Ovary (tissue), 9 donors: ENCODE results near the gene MGAT5. TPM values are rescaled to one million over a fixed set of nuclear protein-coding genes. Genes with fewer than 3 reads are reported as not detected.

Source experiments
- DNase-seq, 5 donors: peaks; one replicate each; pipeline ENCODE4 v3.0.0-alpha.2; 2019 to 2020
- H3K27ac ChIP-seq, 2 donors: fragments of 200-600 bp; one replicate each; pipeline versions ENCODE4 v1.5.1 to v1.8.0; 2019 to 2022
- H3K27me3 ChIP-seq: fragments of 200-600 bp; one replicate; pipeline ENCODE4 v1.8.0; 2022
- H3K36me3 ChIP-seq: fragments of 200-600 bp; sonication (generic); one replicate; pipeline ENCODE4 v1.5.1; 2019
- H3K4me1 ChIP-seq: one replicate; pipeline ENCODE4 v1.8.1; 2013; ENCODE audit warnings: mild to moderate bottlenecking, moderate library complexity; ENCODE audit not compliant: insufficient read depth
- H3K4me3 ChIP-seq: fragments of 200-600 bp; sonication (generic); one replicate; pipeline ENCODE4 v1.5.1; 2017
- H3K9me3 ChIP-seq, 2 donors: fragments of 200-600 bp in 1 of 2; sonication (generic) in 1 of 2; one replicate each; pipeline versions ENCODE4 v1.5.1 to v1.8.1; 2013 to 2019; ENCODE audit warnings: mild to moderate bottlenecking in 1 of 2, moderate library complexity in 1 of 2
- CTCF ChIP-seq, 3 donors: fragments of 450-650 bp in 2 of 3; fragments of 200-600 bp in 1 of 3; IDR thresholded peaks; one replicate each; pipeline versions ENCODE4 v1.5.1 to v1.8.0; 2016 to 2022; ENCODE audit warnings: antibody characterized with exemption in 3 of 3, mild to moderate bottlenecking in 1 of 3
- EP300 ChIP-seq: sonication (generic); formaldehyde crosslinking; IDR thresholded peaks from one replicate; pipeline ENCODE4 v1.6.1; 2017; ENCODE audit warnings: antibody characterized with exemption
- POLR2A ChIP-seq: fragments of 450-650 bp; IDR thresholded peaks from one replicate; pipeline ENCODE4 v1.6.1; 2017; ENCODE audit warnings: antibody characterized with exemption, mild to moderate bottlenecking, moderate library complexity
- WGBS, 3 donors: extraction: QIAGEN DNeasy Blood & Tissue Kit in 1 of 3; methylation state at CpG; one replicate each; pipeline versions ENCODE4 v1.1.5 to v1.1.7; 2013 to 2017; 5-methylcytosine and 5-hydroxymethylcytosine counted together
- intact Hi-C, 4 donors: fragments of 100-400 bp; cut with DNase I; formaldehyde crosslinking; loops; one replicate each; pipeline versions ENCODE4 v1.11.0 to v1.15.1; 2022 to 2023
- polyA plus RNA-seq, 2 donors: library from polyadenylated mRNA; stranded (reverse); fragments of 200-250 nt in 1 of 2; fragments of 350-450 nt in 1 of 2; fragmentation: Illumina TruSeq in 1 of 2; extraction: RNeasy Lipid Tissue Mini Kit (QIAGEN cat#74804) in 1 of 2; gene quantifications; one replicate each; pipeline ENCODE4 v1.2.3, GENCODE V29; 2013 to 2014
- total RNA-seq, 7 donors: library from RNA; depleted of rRNA in 2 of 7; stranded (reverse); fragments of >200 nt in 2 of 7; fragmentation: NEBNext Ultra II Directional in 3 of 7; extraction: Animal tissue kit (Norgen Biotek cat#: 25700) in 3 of 7; gene quantifications; one replicate each; pipeline versions ENCODE4 v1.1.0 to v1.2.4, GENCODE V29; 2016 to 2023
- donor health status: DM: no; HTN: no; CAD: no; lungs with moderate emphysema.
- donor health status: DM: no; HTN: no; CAD: no.
- donor health status: Bipolar disorder and iron deficiency.
- donor health status: DM: yes; HTN: yes; CAD: no.
- donor health status: DM: no; HTN: no; CAD: no.
- donor health status: DM: yes; HTN: yes; CAD: no.

Gene MGAT5
- total and polyA plus RNA-seq, 9 donors = 11.3 to 61.2 (median 32.4) TPM

DNA sequence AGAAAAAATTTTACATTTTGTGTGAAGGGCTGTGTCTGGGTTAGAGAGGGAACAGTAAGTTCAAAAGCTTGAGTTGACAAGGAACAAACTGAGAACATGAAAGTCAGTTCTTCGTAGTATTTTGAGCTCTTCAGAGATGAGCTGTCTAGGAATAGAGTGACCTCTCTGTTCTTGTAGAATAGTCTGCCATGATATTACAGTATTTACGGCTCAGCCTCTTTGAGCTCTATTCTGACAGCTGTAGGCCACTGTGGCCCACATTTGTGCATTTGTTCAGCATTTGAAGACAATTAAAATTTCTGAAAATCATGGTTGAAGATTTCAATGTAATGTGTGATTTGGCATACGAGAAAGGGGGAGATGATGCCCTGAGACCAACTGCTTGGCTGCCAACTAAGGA lies 172.8 kb downstream of the MGAT5 start:
- intact Hi-C loops = no loop called here
- WGBS, 3 donors = 83 to 93% (median 87%) methylated on average over 3 of the region's 3 CpGs
- no peak for TF ChIP-seq CTCF (IDR thresholded peaks at IDR 0.05)
- TF ChIP-seq POLR2A = no peak
- no peak for TF ChIP-seq EP300
- Histone ChIP-seq H3K4me3 (no peak overlapping the region), H3K27ac (no peak overlapping the region), H3K27me3 (no peaks in the 10 kb centered on the region), H3K36me3 (no peaks in the 10 kb centered on the region), H3K4me1 (no peaks in the 10 kb centered on the region), H3K9me3 (no peaks in the 10 kb centered on the region)
- no peak for DNase-seq

DNA sequence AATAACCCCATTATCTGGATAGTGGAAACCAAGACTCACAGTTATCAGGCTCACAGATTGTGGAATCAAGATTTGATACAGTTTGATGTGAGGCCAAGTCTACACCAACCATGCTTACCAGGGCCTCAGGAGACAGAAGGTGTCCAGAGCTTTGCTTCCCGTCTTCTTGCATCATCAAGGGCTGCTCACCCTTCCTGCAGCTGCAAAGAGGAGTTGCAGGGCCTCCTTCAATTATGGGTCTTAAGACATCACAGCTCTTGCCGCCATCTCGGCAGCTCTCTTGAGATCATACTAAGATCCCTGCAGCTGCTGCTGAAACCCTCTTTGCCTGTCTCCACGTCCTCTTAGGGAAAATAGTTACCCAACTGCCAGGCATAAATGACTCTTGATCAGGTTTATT lies 176.0 kb downstream of the MGAT5 start:
- Histone ChIP-seq H3K27ac (no peak overlapping the region), H3K9me3 (no peaks in the 10 kb centered on the region), H3K4me1 (no peaks in the 10 kb centered on the region), H3K36me3 (no peaks in the 10 kb centered on the region), H3K27me3 (no peaks in the 10 kb centered on the region), H3K4me3 (no peak overlapping the region)
- TF ChIP-seq CTCF (IDR thresholded peaks at IDR 0.05) = no peak
- TF ChIP-seq POLR2A = no peak
- TF ChIP-seq EP300 = no peak
- 90 to 97% (median 93%) methylated on average over 4 of the region's 4 CpGs for WGBS, 3 donors
- intact Hi-C loops = no loop called here
- no peak for DNase-seq

GRCh38 chr2:134431838-134432434 lies 178.1 kb downstream of the MGAT5 start:
- H3K36me3 ChIP-seq = no peaks in the 10 kb centered on the region
- TF ChIP-seq POLR2A (no peak), EP300 (no peak), CTCF (IDR thresholded peaks at IDR 0.05) (no peak)
- intact Hi-C loops = no loop called here

DNA sequence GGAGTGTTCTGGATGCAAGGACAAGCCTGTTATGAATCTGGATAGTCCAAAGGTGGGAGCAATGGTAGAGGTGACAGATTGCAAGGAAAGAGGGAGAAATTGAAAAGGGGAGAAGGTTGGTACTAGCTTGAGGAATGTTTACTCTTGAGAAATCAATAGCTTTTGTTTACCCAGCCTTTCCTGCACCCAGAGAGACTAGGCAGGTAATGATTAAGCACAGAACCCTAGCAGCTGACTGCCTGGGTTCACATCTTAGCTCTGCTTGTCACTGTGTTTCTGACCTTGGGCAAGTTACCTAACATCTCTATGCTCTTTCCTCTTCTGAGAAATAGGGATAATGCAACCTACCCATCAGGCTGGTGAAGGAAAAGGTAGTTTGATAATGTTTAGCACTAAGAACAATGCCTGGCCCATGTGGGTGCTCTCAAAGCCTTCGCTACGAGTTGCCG lies 178.6 kb downstream of the MGAT5 start:
- intact Hi-C loops = no loop called here
- H3K4me3 ChIP-seq = no peak overlapping the region
- no peaks in the 10 kb centered on the region for H3K27me3 ChIP-seq
- H3K9me3 ChIP-seq = no peaks in the 10 kb centered on the region
- H3K27ac ChIP-seq = no peak overlapping the region
- no peak for DNase-seq
- TF ChIP-seq EP300 (no peak), POLR2A (no peak), CTCF (IDR thresholded peaks at IDR 0.05) (no peak)
- H3K36me3 ChIP-seq = no peaks in the 10 kb centered on the region
- H3K4me1 ChIP-seq = no peaks in the 10 kb centered on the region
- WGBS, 3 donors = 98 to 99% (median 98%) methylated on average over 3 of the region's 3 CpGs

More at GRCh38 chr2:134431838-134432434, 178.1 kb downstream of the MGAT5 start:
- DNase-seq = no peak
- H3K9me3 ChIP-seq = no peaks in the 10 kb centered on the region
- H3K27me3 ChIP-seq = no peaks in the 10 kb centered on the region
- H3K27ac ChIP-seq = no peak overlapping the region
- H3K4me3 ChIP-seq = no peak overlapping the region
- WGBS, 3 donors = 91 to 92% (median 92%) methylated on average over 2 of the region's 2 CpGs
- H3K4me1 ChIP-seq = no peaks in the 10 kb centered on the region
